Glutamatergic neuron (in vitro differentiated cells): Measurements from ENCODE around the gene FOXF2. TPM values are rescaled to one million over a fixed set of nuclear protein-coding genes. Genes with fewer than 3 reads are reported as not detected.

Experiments used
- DNase-seq: peaks from one replicate; pipeline ENCODE4 v3.0.0; 2022
- H3K27ac Mint-ChIP-seq: one replicate; pipeline ENCODE4 v1.8.0; 2020; ENCODE audit warnings: mild to moderate bottlenecking, mixed read lengths, inconsistent platforms; ENCODE audit not compliant: unreplicated experiment
- H3K27me3 Mint-ChIP-seq: one replicate; pipeline ENCODE4 v1.8.0; 2020; ENCODE audit warnings: mild to moderate bottlenecking, moderate library complexity, mixed read lengths, inconsistent platforms; ENCODE audit not compliant: unreplicated experiment
- H3K36me3 Mint-ChIP-seq: one replicate; pipeline ENCODE4 v1.8.0; 2020; ENCODE audit warnings: mild to moderate bottlenecking, mixed read lengths, inconsistent platforms; ENCODE audit not compliant: unreplicated experiment
- H3K4me1 Mint-ChIP-seq: one replicate; pipeline ENCODE4 v1.8.0; 2020; ENCODE audit warnings: mild to moderate bottlenecking, low read depth, mixed read lengths, inconsistent platforms; ENCODE audit not compliant: unreplicated experiment
- H3K4me3 Mint-ChIP-seq: one replicate; pipeline ENCODE4 v1.8.0; 2020; ENCODE audit warnings: mild to moderate bottlenecking, mixed read lengths, inconsistent platforms; ENCODE audit not compliant: unreplicated experiment
- H3K9me3 Mint-ChIP-seq: one replicate; pipeline ENCODE4 v1.8.0; 2020; ENCODE audit warnings: mild to moderate bottlenecking, moderate library complexity, mixed read lengths, inconsistent platforms; ENCODE audit not compliant: unreplicated experiment
- CTCF ChIP-seq: fragments of 200-600 bp; sonication (generic); IDR thresholded peaks from one replicate; pipeline ENCODE4 v1.5.0; 2021; ENCODE audit not compliant: partially characterized antibody, unreplicated experiment
- total RNA-seq: library from RNA; stranded (reverse); fragmentation: NEBNext Ultra II Directional; extraction: Animal tissue kit (Norgen Biotek cat#: 25700); gene quantifications from one replicate; pipeline ENCODE4 v1.2.1, GENCODE V29; 2021; ENCODE audit not compliant: unreplicated experiment

The FOXF2 gene
- total RNA-seq, 1 donor from 2014 or later = 0.71 TPM

DNA sequence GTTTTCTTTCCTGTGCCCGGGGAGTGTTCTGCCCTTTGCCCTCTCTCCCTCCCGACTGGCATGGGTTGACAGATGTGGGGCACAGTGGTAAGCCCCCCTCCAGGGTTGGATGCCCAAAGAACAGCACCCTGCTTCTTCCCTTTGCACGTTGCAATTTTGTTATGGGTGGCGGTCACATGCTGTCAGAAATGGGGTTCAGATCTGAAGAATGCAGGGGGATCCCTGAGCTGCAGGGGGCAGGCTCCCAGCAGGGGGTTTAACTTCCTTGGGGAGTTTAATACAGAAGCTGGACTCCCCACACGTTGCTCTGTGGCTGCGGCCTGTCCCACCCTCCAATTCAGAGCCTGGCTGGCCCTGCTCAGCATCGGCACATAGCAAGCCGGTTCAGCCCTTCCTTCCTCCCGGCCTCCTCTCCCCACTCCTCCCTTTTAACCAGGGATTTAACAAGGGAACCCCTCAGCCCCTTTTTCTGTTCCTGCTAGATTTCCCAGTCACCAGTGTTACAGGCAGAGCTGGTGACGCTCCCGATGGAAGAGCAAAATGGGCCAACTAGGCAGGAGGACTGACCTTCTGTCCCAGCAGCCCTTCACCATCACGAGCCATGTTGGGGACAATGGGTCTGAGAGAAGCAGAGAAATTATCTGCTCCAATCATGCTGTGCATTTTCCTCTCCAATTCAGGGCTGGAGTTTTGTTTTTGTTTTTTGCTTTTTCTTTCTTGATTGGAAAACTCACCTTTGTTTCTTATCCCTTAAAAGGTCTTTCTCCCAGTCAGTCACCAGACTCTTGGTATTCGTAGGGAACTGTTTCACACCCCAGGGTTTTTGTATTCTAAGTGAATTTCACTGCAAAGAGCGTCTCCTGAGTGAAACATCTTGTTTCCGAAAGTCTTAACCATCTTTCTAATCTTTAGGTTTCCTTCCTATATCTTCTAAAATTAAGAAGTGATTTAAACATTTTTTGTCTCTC is 6.8 kb downstream of the FOXF2 start:
- Mint-ChIP-seq H3K36me3 (peaks cover 6% of the 10 kb centered on the region), H3K9me3 (peaks cover 2% of the 10 kb centered on the region), H3K4me3 (no peak overlapping the region), H3K4me1 (peaks cover 12% of the 10 kb centered on the region), H3K27me3 (peaks cover 32% of the 10 kb centered on the region), H3K27ac (no peak overlapping the region)
- DNase-seq = no peak
- TF ChIP-seq CTCF = no peak

DNA sequence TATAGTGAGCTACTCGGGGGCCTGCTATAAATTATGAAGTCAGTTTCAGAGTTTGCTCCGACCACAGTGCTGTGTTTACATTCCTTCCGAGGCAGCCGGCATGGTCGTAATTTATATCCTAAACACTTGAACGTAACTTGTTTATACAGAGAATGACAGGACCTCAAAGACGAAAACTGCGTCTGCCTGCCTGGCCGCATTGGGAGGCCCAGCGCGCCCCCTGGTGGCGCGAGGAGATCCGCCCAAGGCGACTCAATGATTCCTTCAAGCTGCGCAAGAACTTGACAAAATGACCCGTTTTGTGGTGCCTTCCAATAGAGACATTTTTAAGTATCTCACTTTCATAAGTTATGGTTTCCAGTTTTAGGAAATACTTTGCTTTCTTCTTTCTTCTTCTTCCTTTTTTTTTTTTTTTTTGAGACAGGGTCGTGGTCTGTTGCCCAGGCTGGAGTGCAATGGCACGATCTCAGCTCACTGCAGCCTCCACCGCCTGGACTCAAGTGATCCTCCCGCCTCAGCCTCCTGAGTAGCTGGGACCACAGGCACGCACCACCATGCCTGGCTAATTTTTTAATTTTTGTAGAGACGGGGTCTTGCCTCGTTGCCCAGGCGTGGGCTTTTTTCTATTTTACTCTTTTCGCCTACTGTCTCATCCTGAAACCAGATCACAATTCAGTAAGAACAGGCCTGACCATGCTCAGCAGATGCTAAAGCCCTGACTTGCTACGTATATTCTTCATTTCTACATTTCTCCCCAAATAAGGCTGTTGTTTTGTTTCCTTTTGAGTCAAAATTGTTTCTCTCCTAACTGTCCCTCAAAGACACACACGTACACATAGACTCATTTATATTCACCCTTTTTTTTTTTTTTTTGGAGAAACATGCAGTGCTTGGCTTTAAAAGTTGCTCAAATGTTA is 7.8 kb downstream of the FOXF2 start:
- H3K27me3 Mint-ChIP-seq = peaks cover 24% of the 10 kb centered on the region
- no peak overlapping the region for H3K27ac Mint-ChIP-seq
- H3K9me3 Mint-ChIP-seq = no peaks in the 10 kb centered on the region
- DNase-seq = peak; percentile 82
- TF ChIP-seq CTCF = peak; percentile 96
- peaks cover 6% of the 10 kb centered on the region for H3K36me3 Mint-ChIP-seq
- peaks cover 3% of the 10 kb centered on the region for H3K4me1 Mint-ChIP-seq
- H3K4me3 Mint-ChIP-seq = no peak overlapping the region

DNA sequence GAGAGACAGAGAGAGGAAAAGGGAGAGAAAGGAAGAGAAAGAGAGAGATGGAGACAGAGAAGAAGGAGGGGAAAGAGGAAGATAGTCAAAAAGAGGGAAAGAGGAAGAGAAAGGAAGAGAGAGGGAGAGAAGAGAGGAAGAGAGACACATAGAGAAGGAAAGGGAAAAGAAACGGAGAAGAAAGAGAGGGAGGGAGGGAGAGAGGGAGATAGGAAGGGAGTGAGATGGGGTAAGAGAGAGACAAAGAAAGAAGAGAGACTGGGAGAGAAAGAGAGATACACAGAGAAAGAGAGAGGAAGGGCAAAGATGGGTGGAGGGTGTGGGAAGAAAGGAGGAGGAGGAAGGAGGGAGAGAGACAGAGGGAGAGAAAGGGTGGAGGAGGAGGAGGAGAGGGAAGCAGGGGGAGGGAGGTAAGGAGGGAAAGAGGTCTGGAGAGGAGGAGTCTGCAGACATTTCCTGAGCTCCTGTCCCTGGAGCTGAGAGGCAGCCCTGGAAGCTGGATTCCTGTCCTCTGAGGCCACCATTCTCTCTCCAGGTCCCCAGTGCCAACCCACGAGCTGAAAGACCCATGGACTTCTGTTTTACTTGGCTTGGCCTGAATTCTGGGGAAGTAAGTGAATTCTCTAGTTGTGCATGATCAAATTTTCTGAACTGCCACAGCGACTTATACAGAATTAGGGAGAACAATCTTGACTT is 9.9 kb downstream of the FOXF2 start:
- H3K36me3 Mint-ChIP-seq = peaks cover 6% of the 10 kb centered on the region
- peaks cover 20% of the 10 kb centered on the region for H3K27me3 Mint-ChIP-seq
- no peak overlapping the region for H3K4me3 Mint-ChIP-seq
- H3K4me1 Mint-ChIP-seq = no peaks in the 10 kb centered on the region
- H3K9me3 Mint-ChIP-seq = no peaks in the 10 kb centered on the region
- no peak for DNase-seq
- TF ChIP-seq CTCF = no peak
- H3K27ac Mint-ChIP-seq = no peak overlapping the region

DNA sequence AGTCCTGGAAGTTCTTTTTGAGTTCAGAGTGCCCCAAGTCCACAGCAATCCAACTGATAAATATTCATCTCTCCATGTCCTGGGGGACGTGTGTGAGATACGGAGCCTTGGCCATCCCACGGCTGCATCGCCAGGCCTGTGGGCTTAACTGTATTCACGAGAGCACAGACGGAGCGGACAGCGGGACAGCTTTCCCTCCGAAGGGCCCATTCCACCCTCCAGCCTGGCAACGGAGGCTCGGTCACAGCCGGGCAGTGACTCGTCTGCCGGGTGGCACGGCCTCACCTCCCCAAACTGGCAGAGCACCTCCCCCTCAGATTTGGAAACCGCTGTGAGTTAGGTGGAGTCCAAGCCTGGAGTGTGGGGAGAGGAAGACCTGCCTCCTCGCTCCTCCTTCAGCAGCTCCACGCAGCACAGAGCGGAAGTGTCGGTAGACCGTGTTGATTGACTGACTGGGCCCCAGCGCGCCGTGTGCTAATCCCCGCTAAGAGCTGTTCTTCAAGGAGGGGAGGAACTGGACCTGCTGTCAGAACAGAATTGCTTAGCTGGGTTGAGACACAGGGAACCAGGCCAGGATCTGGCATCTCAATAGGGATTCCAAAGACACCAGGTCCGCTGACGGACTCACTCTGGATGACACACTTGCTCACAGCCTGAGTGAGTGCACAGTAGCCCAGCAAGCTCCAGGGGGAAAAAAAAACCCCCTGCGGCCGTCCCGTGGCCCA is 10.9 kb downstream of the FOXF2 start:
- no peak overlapping the region for H3K27ac Mint-ChIP-seq
- no peaks in the 10 kb centered on the region for H3K9me3 Mint-ChIP-seq
- no peak for DNase-seq
- no peak overlapping the region for H3K4me3 Mint-ChIP-seq
- H3K36me3 Mint-ChIP-seq = peaks cover 6% of the 10 kb centered on the region
- no peaks in the 10 kb centered on the region for H3K4me1 Mint-ChIP-seq
- peaks cover 13% of the 10 kb centered on the region for H3K27me3 Mint-ChIP-seq
- TF ChIP-seq CTCF = no peak
